HEK293 (cell line): ENCODE results near the gene ADORA3.

Experiments used
- SP7 ChIP-seq: fragments of 450-650 bp; formaldehyde crosslinking; IDR thresholded peaks from 2 replicates; pipeline ENCODE4 v1.5.1; 2016; ENCODE audit warnings: missing biosample characterization, missing genetic modification characterization
- TCF7L2 ChIP-seq: IDR thresholded peaks from 2 replicates; pipeline ENCODE4 v1.6.1; 2011; ENCODE audit warnings: low read depth, mild to moderate bottlenecking, inconsistent platforms, low read length, moderate library complexity, borderline replicate concordance
- YY1 ChIP-seq: fragments of 450-650 bp; formaldehyde crosslinking; IDR thresholded peaks from 2 replicates; pipeline ENCODE4 v1.5.1; 2018; ENCODE audit warnings: missing biosample characterization, missing genetic modification characterization
- YY2 ChIP-seq: fragments of 450-650 bp; formaldehyde crosslinking; IDR thresholded peaks from 2 replicates; pipeline ENCODE4 v1.5.1; 2016; ENCODE audit warnings: missing biosample characterization, missing genetic modification characterization
- ZBTB8A ChIP-seq: fragments of 450-650 bp; formaldehyde crosslinking; IDR thresholded peaks from 2 replicates; pipeline ENCODE4 v1.5.1; 2016; ENCODE audit warnings: missing biosample characterization, missing genetic modification characterization
- ZNF175 ChIP-seq: fragments of 450-650 bp; formaldehyde crosslinking; IDR thresholded peaks from 2 replicates; pipeline ENCODE4 v1.5.1; 2016; ENCODE audit warnings: missing biosample characterization, missing genetic modification characterization
- ZNF274 ChIP-seq, 2 experiments: fragments of 200-500 bp in 1 of 2; fragments of 450-650 bp in 1 of 2; sonication (Bioruptor generic) in 1 of 2; formaldehyde crosslinking in 1 of 2; IDR thresholded peaks; 2 replicates each; pipeline versions ENCODE4 v1.5.1 to v1.6.1; 2014 to 2016; ENCODE audit warnings: borderline replicate concordance in 1 of 2, inconsistent platforms in 1 of 2, low read length in 1 of 2, missing biosample characterization in 1 of 2, missing genetic modification characterization in 1 of 2
- ZNF558 ChIP-seq: fragments of 450-650 bp; formaldehyde crosslinking; IDR thresholded peaks from 2 replicates; pipeline ENCODE4 v1.5.1; 2016; ENCODE audit warnings: missing biosample characterization, missing genetic modification characterization
- TF ChIP-seq, protein P1 (sequence below): fragments of 450-650 bp; formaldehyde crosslinking; IDR thresholded peaks from 2 replicates; pipeline ENCODE4 v1.5.1; 2016; ENCODE audit warnings: missing biosample characterization, missing genetic modification characterization

DNA sequence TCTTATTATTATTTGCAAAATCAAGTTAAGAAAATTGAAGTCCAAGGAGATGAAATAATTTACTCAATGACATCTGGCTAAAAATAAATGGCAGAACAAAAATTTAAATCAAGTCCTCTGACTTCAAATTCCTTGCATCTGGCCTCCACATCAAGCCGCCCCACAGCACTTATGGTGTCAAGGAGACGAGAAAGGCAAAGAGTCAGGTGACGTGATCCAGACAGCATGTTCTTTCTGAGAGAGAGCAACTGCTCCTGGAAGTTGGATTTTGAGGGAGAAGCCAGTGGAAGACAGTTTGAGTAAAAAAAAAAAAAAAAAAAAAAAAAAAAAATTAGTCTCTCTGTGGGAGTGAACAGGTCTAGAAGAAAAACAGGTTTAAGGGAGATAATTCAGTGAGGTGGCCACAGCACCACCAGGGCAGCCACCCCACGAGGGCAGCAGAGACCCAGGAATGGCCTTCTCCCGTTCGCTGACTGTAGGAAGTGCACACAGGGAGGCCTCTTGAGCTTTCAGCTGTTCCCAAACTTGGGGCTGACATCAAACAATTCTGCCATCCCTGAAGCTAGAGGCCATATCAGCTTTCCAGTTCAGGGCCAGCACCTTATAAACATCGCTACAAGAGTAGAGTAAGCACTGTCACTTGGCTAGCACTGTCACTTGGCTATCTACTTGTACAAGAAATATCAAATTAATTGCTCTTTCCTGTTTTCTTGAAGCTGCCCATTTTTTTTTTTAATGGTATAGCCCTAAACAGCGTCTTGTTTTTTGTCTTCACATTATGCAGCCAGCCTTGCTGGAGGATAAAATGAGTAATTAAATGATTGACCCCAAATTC, 21.8 kb downstream of the ADORA3 start:
- TF ChIP-seq YY2 (tag by site-specific recombination): no peak
- no peak for TF ChIP-seq ZNF274 (IDR thresholded peaks at IDR 0.05; ENCODE audit: low read length)
- no peak for TF ChIP-seq ZNF274 (tag by site-specific recombination; IDR thresholded peaks at IDR 0.05; ENCODE audit: borderline replicate concordance)
- TF ChIP-seq, protein P1, sequence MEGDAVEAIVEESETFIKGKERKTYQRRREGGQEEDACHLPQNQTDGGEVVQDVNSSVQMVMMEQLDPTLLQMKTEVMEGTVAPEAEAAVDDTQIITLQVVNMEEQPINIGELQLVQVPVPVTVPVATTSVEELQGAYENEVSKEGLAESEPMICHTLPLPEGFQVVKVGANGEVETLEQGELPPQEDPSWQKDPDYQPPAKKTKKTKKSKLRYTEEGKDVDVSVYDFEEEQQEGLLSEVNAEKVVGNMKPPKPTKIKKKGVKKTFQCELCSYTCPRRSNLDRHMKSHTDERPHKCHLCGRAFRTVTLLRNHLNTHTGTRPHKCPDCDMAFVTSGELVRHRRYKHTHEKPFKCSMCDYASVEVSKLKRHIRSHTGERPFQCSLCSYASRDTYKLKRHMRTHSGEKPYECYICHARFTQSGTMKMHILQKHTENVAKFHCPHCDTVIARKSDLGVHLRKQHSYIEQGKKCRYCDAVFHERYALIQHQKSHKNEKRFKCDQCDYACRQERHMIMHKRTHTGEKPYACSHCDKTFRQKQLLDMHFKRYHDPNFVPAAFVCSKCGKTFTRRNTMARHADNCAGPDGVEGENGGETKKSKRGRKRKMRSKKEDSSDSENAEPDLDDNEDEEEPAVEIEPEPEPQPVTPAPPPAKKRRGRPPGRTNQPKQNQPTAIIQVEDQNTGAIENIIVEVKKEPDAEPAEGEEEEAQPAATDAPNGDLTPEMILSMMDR (tag by site-specific recombination): peak; percentile 92
- no peak for TF ChIP-seq ZNF175 (tag by site-specific recombination)
- TF ChIP-seq YY1 (tag by site-specific recombination): no peak
- TF ChIP-seq ZBTB8A (tag by site-specific recombination): no peak
- no peak for TF ChIP-seq ZNF558 (tag by site-specific recombination)
- TF ChIP-seq TCF7L2: peak; percentile 33; the same call in 1 of the 2 replicates
- TF ChIP-seq SP7: no peak
